HUES64 (cell line): ENCODE measurements around the gene ZNF407.
"Not testable (repeated sequence)": the region's sequence is repeated elsewhere in the genome, so short reads cannot be mapped to it uniquely, and the experiment has no call there.

Experiments used
- H3K27ac ChIP-seq: 2 replicates; pipeline ENCODE4 v1.7.0; 2013; ENCODE audit warnings: low read depth, low read length, inconsistent platforms
- H3K27me3 ChIP-seq: 2 replicates; pipeline ENCODE4 v1.6.1; 2013; ENCODE audit warnings: mild to moderate bottlenecking, low read length; ENCODE audit not compliant: insufficient read depth
- H3K36me3 ChIP-seq: 2 replicates; pipeline ENCODE4 v1.6.1; 2013; ENCODE audit warnings: mild to moderate bottlenecking, low read length; ENCODE audit not compliant: insufficient read depth
- H3K4me1 ChIP-seq: 2 replicates; pipeline ENCODE4 v1.6.1; 2013; ENCODE audit warnings: mild to moderate bottlenecking, low read length, moderate library complexity; ENCODE audit not compliant: insufficient read depth
- H3K4me3 ChIP-seq: 2 replicates; pipeline ENCODE4 v1.5.1; 2013; ENCODE audit warnings: mild to moderate bottlenecking, low read length, moderate library complexity
- H3K9ac ChIP-seq: 2 replicates; pipeline ENCODE4 v1.6.1; 2013; ENCODE audit warnings: mild to moderate bottlenecking, low read depth, low read length
- H3K9me3 ChIP-seq: 2 replicates; pipeline ENCODE4 v1.6.1; 2013; ENCODE audit warnings: low read depth, low read length; ENCODE audit not compliant: insufficient read depth
- WGBS: fragments of 150-250, 120-280 bp; methylation state at CpG from one replicate; pipeline ENCODE4 v1.1.7; 2013; ENCODE audit warnings: missing lambda C conversion rate; 5-methylcytosine and 5-hydroxymethylcytosine counted together

ZNF407 gene

GRCh38 chr18:74563999-74564398 lies 33.7 kb upstream of the ZNF407 start:
- Histone ChIP-seq H3K4me3 (no peak overlapping the region), H3K27ac (no peak overlapping the region), H3K4me1 (no peaks in the 10 kb centered on the region), H3K9ac (no peak overlapping the region), H3K36me3 (no peaks in the 10 kb centered on the region), H3K27me3 (no peaks in the 10 kb centered on the region), H3K9me3 (0 out of 2 replicates have a peak, but pooled peaks cover 6% of the 10 kb centered on the region)
- WGBS = 91% methylated on average over 3 of the region's 3 CpGs

DNA sequence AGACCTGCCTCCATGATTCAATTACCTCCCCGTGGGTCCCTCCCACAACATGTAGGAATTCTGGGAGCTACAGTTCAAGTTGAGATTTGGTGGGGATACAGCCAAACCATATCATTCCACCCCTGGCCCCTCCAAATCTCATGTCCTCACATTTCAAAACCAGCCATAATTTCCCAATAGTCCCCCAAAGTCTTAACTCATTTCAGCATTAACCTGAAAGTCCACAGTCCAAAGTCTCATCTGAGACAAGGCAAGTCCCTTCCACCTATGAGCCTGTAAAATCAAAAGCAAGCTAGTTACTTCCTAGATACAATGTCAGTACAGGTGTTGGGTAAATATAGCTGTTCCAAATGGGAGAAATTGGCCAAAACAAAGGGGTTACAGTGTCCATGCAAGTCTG lies 32.5 kb upstream of the ZNF407 start:
- not testable (repeated sequence) for H3K36me3 ChIP-seq, H3K27ac ChIP-seq, H3K27me3 ChIP-seq, H3K9ac ChIP-seq, H3K4me3 ChIP-seq, H3K4me1 ChIP-seq, H3K9me3 ChIP-seq
- no CpG with 5 or more reads among the region's 1 CpG for WGBS

DNA sequence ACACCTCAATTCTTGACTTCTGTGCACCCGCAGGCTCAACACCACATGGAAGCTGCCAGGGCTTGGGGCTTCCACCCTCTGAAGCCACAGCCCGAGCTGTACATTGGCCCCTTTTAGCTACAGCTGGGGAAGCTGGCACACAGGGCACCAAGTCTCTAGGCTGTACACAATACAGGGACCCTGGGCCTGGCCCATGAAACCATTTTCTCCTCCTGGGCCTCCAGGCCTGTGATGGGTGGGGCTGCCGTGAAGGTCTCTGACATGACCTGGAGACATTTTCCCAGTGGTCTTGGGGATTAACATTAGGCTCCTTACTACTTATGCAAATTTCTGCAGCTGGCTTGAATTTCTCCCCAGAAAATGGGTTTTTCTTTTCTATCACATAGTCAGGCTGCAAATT lies 31.7 kb upstream of the ZNF407 start:
- H3K27ac ChIP-seq, H3K4me3 ChIP-seq, H3K9ac ChIP-seq, H3K27me3 ChIP-seq, H3K4me1 ChIP-seq, H3K36me3 ChIP-seq, H3K9me3 ChIP-seq: not testable (repeated sequence)
- WGBS = 77% methylated on average over 3 of the region's 3 CpGs

DNA sequence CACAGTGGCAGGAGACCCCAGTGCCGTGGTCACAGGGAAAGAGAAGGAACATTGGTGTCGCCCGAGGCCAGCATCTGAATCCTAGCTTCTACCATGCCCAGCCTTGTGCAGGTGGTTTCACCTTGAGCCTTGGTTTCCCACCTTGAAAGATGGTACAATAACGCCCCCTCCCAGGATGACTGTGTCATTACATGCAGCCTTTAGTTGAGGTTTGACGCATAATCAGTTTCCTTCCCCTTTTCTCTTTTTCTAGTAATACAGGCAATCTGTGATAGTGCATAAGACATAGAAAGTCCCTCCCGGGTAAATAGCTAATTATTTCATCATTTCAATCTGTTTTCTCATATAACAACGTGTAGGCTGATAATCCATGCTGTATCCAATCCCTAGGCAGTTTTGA lies 29.8 kb upstream of the ZNF407 start:
- Histone ChIP-seq H3K4me3 (no peak overlapping the region), H3K4me1 (no peaks in the 10 kb centered on the region), H3K27me3 (no peaks in the 10 kb centered on the region), H3K36me3 (no peaks in the 10 kb centered on the region), H3K9me3 (0 out of 2 replicates have a peak, but pooled peaks cover 6% of the 10 kb centered on the region), H3K27ac (no peak overlapping the region), H3K9ac (no peak overlapping the region)
- WGBS = 78% methylated on average over 7 of the region's 7 CpGs

DNA sequence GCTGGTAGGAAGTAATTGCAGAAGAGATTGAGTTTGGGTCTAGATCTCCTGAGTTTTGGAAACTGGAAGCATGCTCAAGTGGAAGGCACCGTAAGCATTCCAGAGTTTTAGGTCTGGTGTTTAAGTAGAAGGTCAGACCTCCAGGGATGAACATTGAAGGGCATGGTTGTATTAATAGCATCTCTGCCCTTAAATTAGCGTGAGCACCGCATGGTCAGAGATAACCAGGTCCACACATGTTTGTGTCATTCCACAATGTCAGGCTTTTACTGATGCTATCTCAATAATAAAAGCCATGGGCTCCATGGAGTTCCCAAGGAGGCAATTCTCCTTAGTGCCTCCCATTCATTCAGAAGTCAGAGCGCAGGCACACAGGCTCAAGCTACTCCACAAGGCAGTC lies 28.3 kb upstream of the ZNF407 start:
- Histone ChIP-seq H3K9ac (no peak overlapping the region), H3K4me3 (no peak overlapping the region), H3K27me3 (no peaks in the 10 kb centered on the region), H3K9me3 (0 out of 2 replicates have a peak, but pooled peaks cover 6% of the 10 kb centered on the region), H3K27ac (no peak overlapping the region), H3K4me1 (no peaks in the 10 kb centered on the region), H3K36me3 (no peaks in the 10 kb centered on the region)
- whole genome bisulfite sequencing = 96% methylated on average over 4 of the region's 4 CpGs

DNA sequence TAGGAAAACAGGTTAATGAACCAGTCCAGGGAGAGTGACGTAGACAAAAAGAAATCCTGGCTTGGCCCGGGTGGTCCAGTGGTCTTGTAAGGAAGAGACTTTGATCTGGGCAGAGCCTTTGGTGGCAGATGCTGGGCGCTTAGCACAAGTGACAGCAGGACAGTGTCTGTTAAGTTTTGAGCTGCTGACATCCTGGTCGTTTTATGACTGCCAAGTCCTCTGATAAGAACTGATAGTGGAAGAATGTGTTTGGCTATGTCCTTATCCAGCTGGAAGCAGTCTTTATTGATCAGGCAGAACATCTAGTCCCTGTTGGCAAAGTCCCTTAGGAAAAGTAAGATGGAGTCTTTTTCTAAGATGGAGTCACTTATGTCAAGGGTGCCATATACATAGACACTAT lies 27.4 kb upstream of the ZNF407 start:
- Histone ChIP-seq H3K27ac (no peak overlapping the region), H3K27me3 (no peaks in the 10 kb centered on the region), H3K4me1 (no peaks in the 10 kb centered on the region), H3K9me3 (0 out of 2 replicates have a peak, but pooled peaks cover 6% of the 10 kb centered on the region), H3K9ac (no peak overlapping the region), H3K4me3 (no peak overlapping the region), H3K36me3 (no peaks in the 10 kb centered on the region)
- 82% methylated on average over 4 of the region's 4 CpGs for WGBS

- H3K27me3 ChIP-seq = no peaks in the 10 kb centered on the region
- H3K27ac ChIP-seq = no peak overlapping the region
- H3K9me3 ChIP-seq = no peaks in the 10 kb centered on the region
- no peaks in the 10 kb centered on the region for H3K36me3 ChIP-seq
- H3K4me3 ChIP-seq = no peak overlapping the region
- 92% methylated on average over 12 of the region's 12 CpGs for whole genome bisulfite sequencing
- no peak overlapping the region for H3K9ac ChIP-seq
- no peaks in the 10 kb centered on the region for H3K4me1 ChIP-seq
These were observed 25.6 kb upstream of the ZNF407 start for GRCh38 chr18:74571895-74572680.

GRCh38 chr18:74573053-74573452 lies 24.6 kb upstream of the ZNF407 start:
- Histone ChIP-seq H3K27me3 (no peaks in the 10 kb centered on the region), H3K27ac (no peak overlapping the region), H3K36me3 (no peaks in the 10 kb centered on the region), H3K9ac (no peak overlapping the region), H3K4me1 (no peaks in the 10 kb centered on the region), H3K9me3 (no peaks in the 10 kb centered on the region), H3K4me3 (no peak overlapping the region)

DNA sequence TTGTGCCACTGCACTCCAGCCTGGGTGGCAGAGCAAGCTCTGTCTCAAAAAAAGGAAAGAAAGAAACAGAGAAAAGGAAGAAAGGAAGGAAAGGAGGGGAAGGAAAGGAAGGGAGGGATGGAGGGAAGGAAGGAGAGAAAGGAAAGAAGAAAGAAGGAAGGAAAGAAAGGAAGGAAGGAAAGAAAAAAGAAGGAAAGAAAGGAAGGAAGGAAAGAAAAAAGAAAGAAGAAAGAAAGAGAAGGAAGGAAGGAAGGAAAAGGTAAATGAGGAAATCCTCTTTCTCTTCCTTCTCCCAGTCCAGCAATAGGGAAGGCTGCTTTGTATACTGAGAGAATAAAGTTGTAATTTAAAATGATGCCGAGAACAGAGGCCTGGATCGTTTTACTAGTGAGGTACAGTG lies 22.8 kb upstream of the ZNF407 start:
- Histone ChIP-seq H3K9me3 (no peaks in the 10 kb centered on the region), H3K27ac (no peak overlapping the region), H3K4me1 (no peaks in the 10 kb centered on the region), H3K9ac (no peak overlapping the region), H3K4me3 (no peak overlapping the region), H3K36me3 (no peaks in the 10 kb centered on the region), H3K27me3 (no peaks in the 10 kb centered on the region)
- 91% methylated on average over 2 of the region's 2 CpGs for WGBS

GRCh38 chr18:74577019-74577418 lies 20.7 kb upstream of the ZNF407 start:
- no peaks in the 10 kb centered on the region for H3K4me1 ChIP-seq
- H3K27ac ChIP-seq = no peak overlapping the region
- H3K27me3 ChIP-seq = no peaks in the 10 kb centered on the region
- WGBS = 74% methylated on average over 5 of the region's 5 CpGs
- no peaks in the 10 kb centered on the region for H3K36me3 ChIP-seq
- H3K9ac ChIP-seq = no peak overlapping the region
- H3K9me3 ChIP-seq = no peaks in the 10 kb centered on the region
- H3K4me3 ChIP-seq = no peak overlapping the region

GRCh38 chr18:74579496-74580065 lies 18.1 kb upstream of the ZNF407 start:
- Histone ChIP-seq H3K27ac (no peak overlapping the region), H3K36me3 (no peaks in the 10 kb centered on the region), H3K4me3 (no peak overlapping the region), H3K27me3 (peaks cover 3% of the 10 kb centered on the region), H3K9me3 (no peaks in the 10 kb centered on the region), H3K4me1 (no peaks in the 10 kb centered on the region), H3K9ac (no peak overlapping the region)
- WGBS = 42% methylated on average over 8 of the region's 8 CpGs
